ENCODE data around the gene CDH8. TPM values are rescaled to one million over a fixed set of nuclear protein-coding genes. Genes with fewer than 3 reads are reported as not detected.

The CDH8 gene
- total and polyA plus RNA-seq, 2 donors (not counting 1 experiment from before 2014, with no cell fraction given), result not detected

- ATAC-seq (ENCODE audit: low read depth) (no peak), DNase-seq (no peak)
- intact Hi-C loops (cut with micrococcal nuclease), result no loop called here
- Histone ChIP-seq H3K9ac (ENCODE audit: low read length) (no peak overlapping the region), H3K4me1 (ENCODE audit: control insufficient read depth in 2 of 2, insufficient read depth in 2 of 2, low read length in 2 of 2) (no peaks in the 10 kb centered on the region), H3K4me3 (ENCODE audit: control extremely low read depth in 1 of 5, extremely low read depth in 1 of 5, insufficient read depth in 1 of 5, low read depth in 2 of 5, low read length in 4 of 5) (no peak overlapping the region), H3K4me2 (replicated peaks; ENCODE audit: low read depth, low read length, poor library complexity, severe bottlenecking) (no peak overlapping the region), H3K79me2 (ENCODE audit: control insufficient read depth, insufficient read depth, low read length) (no peaks in the 10 kb centered on the region), H2AFZ (ENCODE audit: insufficient read depth, low read depth, low read length, poor library complexity, severe bottlenecking) (no peak overlapping the region), H3K27ac (ENCODE audit: low read length in 2 of 2) (no peak overlapping the region), H4K20me1 (ENCODE audit: control insufficient read depth, insufficient read depth, low read length, poor library complexity, severe bottlenecking) (no peaks in the 10 kb centered on the region), H3K27me3 (replicated peaks in 1 of 4; ENCODE audit: control extremely low read depth in 1 of 4, control insufficient read depth in 3 of 4, insufficient read depth in 4 of 4, low read length in 3 of 4) (no peaks in the 10 kb centered on the region), H3K36me3 (replicated peaks in 1 of 2; ENCODE audit: control extremely low read depth in 1 of 2, control insufficient read depth in 1 of 2, extremely low read depth in 1 of 2, insufficient read depth in 2 of 2, low read length in 1 of 2) (no peaks in the 10 kb centered on the region), H3K9me3 (ENCODE audit: control extremely low read depth in 1 of 3, control insufficient read depth in 2 of 3, insufficient read depth in 1 of 3, low read length in 2 of 3) (no peaks in the 10 kb centered on the region)
- ChIA-PET CTCF (no interaction called here), POLR2A (no interaction called here)
- Mint-ChIP-seq H3K9me3 (ENCODE audit: insufficient read depth) (peaks cover under 1% of the 10 kb centered on the region), H3K27ac (no peak overlapping the region), H3K4me1 (no peaks in the 10 kb centered on the region), H3K4me3 (no peak overlapping the region), H3K27me3 (no peaks in the 10 kb centered on the region)
- no peak for TF ChIP-seq EZH2 (IDR thresholded peaks at IDR 0.05; ENCODE audit: borderline replicate concordance, insufficient read depth, low read depth, low read length, poor library complexity, severe bottlenecking)
- no peak for TF ChIP-seq CTCF (IDR thresholded peaks at IDR 0.05)
- WGBS (ENCODE audit: insufficient coverage), result 24% methylated on average over 8 of the region's 11 CpGs
These were observed 15.1 kb downstream of the CDH8 start for GRCh38 chr16:62021161-62021581.

- H3K27me3 ChIP-seq (replicated peaks in 1 of 4; ENCODE audit: control extremely low read depth in 1 of 4, control insufficient read depth in 3 of 4, insufficient read depth in 4 of 4, low read length in 3 of 4), result no peaks in the 10 kb centered on the region
- TF ChIP-seq CTCF (IDR thresholded peaks at IDR 0.05) (no peak), EZH2 (IDR thresholded peaks at IDR 0.05; ENCODE audit: borderline replicate concordance, insufficient read depth, low read depth, low read length, poor library complexity, severe bottlenecking) (no peak)
- Mint-ChIP-seq H3K9me3 (ENCODE audit: insufficient read depth) (peaks cover 3% of the 10 kb centered on the region), H3K4me3 (no peak overlapping the region), H3K4me1 (no peaks in the 10 kb centered on the region), H3K27me3 (no peaks in the 10 kb centered on the region), H3K27ac (no peak overlapping the region)
- no peak for ATAC-seq (ENCODE audit: low read depth)
- ChIA-PET CTCF (no interaction called here), POLR2A (no interaction called here)
- H4K20me1 ChIP-seq (ENCODE audit: control insufficient read depth, insufficient read depth, low read length, poor library complexity, severe bottlenecking), result no peaks in the 10 kb centered on the region
- DNase-seq, result no peak
- no peak overlapping the region for H3K4me2 ChIP-seq (replicated peaks; ENCODE audit: low read depth, low read length, poor library complexity, severe bottlenecking)
- intact Hi-C loops (cut with micrococcal nuclease), result no loop called here
- no peaks in the 10 kb centered on the region for H3K4me1 ChIP-seq (ENCODE audit: control insufficient read depth in 2 of 2, insufficient read depth in 2 of 2, low read length in 2 of 2)
- H2AFZ ChIP-seq (ENCODE audit: insufficient read depth, low read depth, low read length, poor library complexity, severe bottlenecking), result no peak overlapping the region
- no peaks in the 10 kb centered on the region for H3K9me3 ChIP-seq (ENCODE audit: control extremely low read depth in 1 of 3, control insufficient read depth in 2 of 3, insufficient read depth in 1 of 3, low read length in 2 of 3)
- no peaks in the 10 kb centered on the region for H3K79me2 ChIP-seq (ENCODE audit: control insufficient read depth, insufficient read depth, low read length)
- H3K9ac ChIP-seq (ENCODE audit: low read length), result no peak overlapping the region
- no peak overlapping the region for H3K27ac ChIP-seq (ENCODE audit: low read length in 2 of 2)
- H3K36me3 ChIP-seq (replicated peaks in 1 of 2; ENCODE audit: control extremely low read depth in 1 of 2, control insufficient read depth in 1 of 2, extremely low read depth in 1 of 2, insufficient read depth in 2 of 2, low read length in 1 of 2), result no peaks in the 10 kb centered on the region
- no peak overlapping the region for H3K4me3 ChIP-seq (ENCODE audit: control extremely low read depth in 1 of 5, extremely low read depth in 1 of 5, insufficient read depth in 1 of 5, low read depth in 2 of 5, low read length in 4 of 5)
- WGBS (ENCODE audit: insufficient coverage), result no CpG with 5 or more reads among the region's 6 CpGs
These were observed 15.6 kb downstream of the CDH8 start for GRCh38 chr16:62020681-62021080.
